ENCODE data around the gene USP47. TPM values are rescaled to one million over a fixed set of nuclear protein-coding genes. Genes with fewer than 3 reads are reported as not detected.

USP47 gene
- total and polyA plus RNA-seq, 2 of the 13 experiments (the other 11 are each of a cell fraction or from before 2014, with no cell fraction given): 12.2 to 52.7 TPM

GRCh38 chr11:11947825-11948224, 106.1 kb downstream of the USP47 start:
- Histone ChIP-seq H3K9ac (ENCODE audit: insufficient read depth, low read depth, low read length) (no peak overlapping the region), H2AFZ (ENCODE audit: low read length) (no peak overlapping the region), H3K27ac (ENCODE audit: extremely low read length, insufficient read depth, low read length) (no peak overlapping the region), H3K4me3 (replicated peaks in 1 of 3; ENCODE audit: insufficient read depth in 1 of 3, low read depth in 2 of 3, low read length in 3 of 3) (no peak overlapping the region), H3K36me3 (replicated peaks in 1 of 2; ENCODE audit: control insufficient read depth in 1 of 2, insufficient read depth in 2 of 2, low read length in 2 of 2) (peaks cover 4 to 25% of the 10 kb centered on the region in 2 experiments; a peak in 4 of 5 replicates), H4K20me1 (ENCODE audit: insufficient read depth, low read length) (peaks cover 3% of the 10 kb centered on the region; the same call in 1 of the 2 replicates), H3K79me2 (ENCODE audit: insufficient read depth, low read length) (no peaks in the 10 kb centered on the region), H3K9me3 (ENCODE audit: low read length) (no peaks in the 10 kb centered on the region), H3K4me2 (ENCODE audit: low read depth, low read length) (no peak overlapping the region), H3K4me1 (ENCODE audit: insufficient read depth, low read length) (peaks cover 17% of the 10 kb centered on the region), H3K27me3 (ENCODE audit: control insufficient read depth in 1 of 2, insufficient read depth in 2 of 2, low read length in 2 of 2) (no peaks in the 10 kb centered on the region)
- 80% methylated on average over 4 of the region's 4 CpGs for WGBS (ENCODE audit: low lambda C conversion rate)
- no peak for ATAC-seq
- DNase-seq (ENCODE audit: low spot score): no peak
- ChIA-PET POLR2A (interaction anchor here (0.7 kb wide), 1 partner anchor 56 kb away, joined by 3 read pairs; no protein-coding TSS in a partner anchor), CTCF (ENCODE audit: low intra/inter-chr PET ratio, low total read pairs) (no interaction called here)
- BruUV-seq (replicated peaks): no TSS peak
- TF ChIP-seq GABPA (IDR thresholded peaks at IDR 0.05; ENCODE audit: low read depth, low read length): no peak
- no peak for TF ChIP-seq GABPA (CRISPR knock-in tag; IDR thresholded peaks at IDR 0.05; ENCODE audit: low read depth)
- no peak for TF ChIP-seq ZNF839 (CRISPR knock-in tag; IDR thresholded peaks at IDR 0.05; ENCODE audit: borderline replicate concordance)
- no peak for TF ChIP-seq MXD3 (CRISPR knock-in tag; IDR thresholded peaks at IDR 0.05)
- TF ChIP-seq, protein P1, sequence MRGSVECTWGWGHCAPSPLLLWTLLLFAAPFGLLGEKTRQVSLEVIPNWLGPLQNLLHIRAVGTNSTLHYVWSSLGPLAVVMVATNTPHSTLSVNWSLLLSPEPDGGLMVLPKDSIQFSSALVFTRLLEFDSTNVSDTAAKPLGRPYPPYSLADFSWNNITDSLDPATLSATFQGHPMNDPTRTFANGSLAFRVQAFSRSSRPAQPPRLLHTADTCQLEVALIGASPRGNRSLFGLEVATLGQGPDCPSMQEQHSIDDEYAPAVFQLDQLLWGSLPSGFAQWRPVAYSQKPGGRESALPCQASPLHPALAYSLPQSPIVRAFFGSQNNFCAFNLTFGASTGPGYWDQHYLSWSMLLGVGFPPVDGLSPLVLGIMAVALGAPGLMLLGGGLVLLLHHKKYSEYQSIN (CRISPR knock-in tag; IDR thresholded peaks at IDR 0.05; ENCODE audit: borderline replicate concordance): no peak
- TF ChIP-seq GPN1 (CRISPR knock-in tag; IDR thresholded peaks at IDR 0.05; ENCODE audit: borderline replicate concordance): no peak
- no peak for TF ChIP-seq ATRX (CRISPR knock-in tag; IDR thresholded peaks at IDR 0.05; ENCODE audit: borderline replicate concordance)
- TF ChIP-seq CEBPB (IDR thresholded peaks at IDR 0.05; ENCODE audit: borderline replicate concordance, low read depth, low read length): no peak
- TF ChIP-seq, protein P2, sequence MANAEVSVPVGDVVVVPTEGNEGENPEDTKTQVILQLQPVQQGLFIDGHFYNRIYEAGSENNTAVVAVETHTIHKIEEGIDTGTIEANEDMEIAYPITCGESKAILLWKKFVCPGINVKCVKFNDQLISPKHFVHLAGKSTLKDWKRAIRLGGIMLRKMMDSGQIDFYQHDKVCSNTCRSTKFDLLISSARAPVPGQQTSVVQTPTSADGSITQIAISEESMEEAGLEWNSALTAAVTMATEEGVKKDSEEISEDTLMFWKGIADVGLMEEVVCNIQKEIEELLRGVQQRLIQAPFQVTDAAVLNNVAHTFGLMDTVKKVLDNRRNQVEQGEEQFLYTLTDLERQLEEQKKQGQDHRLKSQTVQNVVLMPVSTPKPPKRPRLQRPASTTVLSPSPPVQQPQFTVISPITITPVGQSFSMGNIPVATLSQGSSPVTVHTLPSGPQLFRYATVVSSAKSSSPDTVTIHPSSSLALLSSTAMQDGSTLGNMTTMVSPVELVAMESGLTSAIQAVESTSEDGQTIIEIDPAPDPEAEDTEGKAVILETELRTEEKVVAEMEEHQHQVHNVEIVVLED (CRISPR knock-in tag; IDR thresholded peaks at IDR 0.05; ENCODE audit: borderline replicate concordance): no peak
- TF ChIP-seq ZNF878 (CRISPR knock-in tag; IDR thresholded peaks at IDR 0.05): no peak
- no peak for TF ChIP-seq KMT2B (CRISPR knock-in tag; IDR thresholded peaks at IDR 0.05)
- no peak for TF ChIP-seq MBD4 (IDR thresholded peaks at IDR 0.05; ENCODE audit: borderline replicate concordance, low read length)
- TF ChIP-seq ARID5B (CRISPR knock-in tag; IDR thresholded peaks at IDR 0.05): no peak
- FAIRE-seq: no peak
- intact Hi-C loops (cut with micrococcal nuclease; ENCODE audit: unreplicated experiment) (no loop called here), in situ Hi-C loops (cut with HindIII; ENCODE audit: extremely low pct_ligation_motif_present, low pct_unique_long_range_greater_than_20kb) (no loop called here)
